Gastrocnemius medialis (tissue), 4 donors: ENCODE measurements around the gene LSAMP. TPM values are rescaled to one million over a fixed set of nuclear protein-coding genes. Genes with fewer than 3 reads are reported as not detected.

ENCODE experiments used
- ATAC-seq, 2 donors: fragments of 150-250 bp; one replicate each; pipeline ENCODE4 v1.9.1; 2016
- DNase-seq, 2 donors: peaks; one replicate each; pipeline ENCODE4 v3.0.0-alpha.2; 2019
- H3K27ac ChIP-seq, 4 donors: fragments of 200-600 bp; sonication (generic); 1 replicate in 1 of 4; 2 replicates in 3 of 4; pipeline ENCODE4 v1.5.1; 2016 to 2018; ENCODE audit warnings: mild to moderate bottlenecking in 2 of 4, moderate library complexity in 1 of 4
- H3K27me3 ChIP-seq, 3 donors: fragments of 200-600 bp; sonication (generic) in 2 of 3; 1 replicate in 1 of 3; 2 replicates in 2 of 3; pipeline versions ENCODE4 v1.5.1 to v1.6.0; 2016 to 2019; ENCODE audit warnings: mild to moderate bottlenecking in 1 of 3, moderate library complexity in 1 of 3
- H3K36me3 ChIP-seq, 2 donors: fragments of 200-600 bp; sonication (generic) in 1 of 2; one replicate each; pipeline ENCODE4 v1.5.1; 2017 to 2018
- H3K4me1 ChIP-seq, 2 donors: fragments of 200-600 bp; sonication (generic) in 1 of 2; one replicate each; pipeline ENCODE4 v1.5.1; 2016 to 2017; ENCODE audit warnings: mild to moderate bottlenecking in 2 of 2
- H3K4me3 ChIP-seq, 4 donors: fragments of 200-600 bp; sonication (generic) in 3 of 4; 1 replicate in 1 of 4; 2 replicates in 3 of 4; pipeline ENCODE4 v1.5.1; 2016 to 2019; ENCODE audit warnings: mild to moderate bottlenecking in 2 of 4
- H3K9me3 ChIP-seq, 3 donors: fragments of 200-600 bp; sonication (generic) in 2 of 3; 1 replicate in 1 of 3; 2 replicates in 2 of 3; pipeline ENCODE4 v1.5.1; 2016 to 2019
- CTCF ChIP-seq, 5 experiments: fragments of 450-650 bp in 3 of 5; fragments of 200-600 bp in 2 of 5; sonication (generic) in 2 of 5; IDR thresholded peaks in 4 of 5; conservative IDR thresholded peaks in 1 of 5; 1 replicate in 4 of 5; 2 replicates in 1 of 5; pipeline ENCODE4 v1.5.1; 2016 to 2019; ENCODE audit warnings: antibody characterized with exemption in 5 of 5, mild to moderate bottlenecking in 3 of 5, moderate library complexity in 3 of 5
- POLR2A ChIP-seq, 2 donors: fragments of 450-650 bp; IDR thresholded peaks; one replicate each; pipeline ENCODE4 v1.6.1; 2017; ENCODE audit warnings: antibody characterized with exemption in 2 of 2, mild to moderate bottlenecking in 2 of 2, moderate library complexity in 2 of 2
- in situ Hi-C, 4 donors: fragments of 200-750 bp; cut with MboI; loops; one replicate each; pipeline versions ENCODE4 v1.15.0 to v1.8.0; 2017; ENCODE audit warnings: low sequenced_read_pairs in 4 of 4
- intact Hi-C: fragments of 100-400 bp; cut with DNase I; formaldehyde crosslinking; loops from one replicate; pipeline ENCODE4 v1.15.1; 2023; ENCODE audit warnings: low total_unique reads
- total RNA-seq, 4 donors: library from RNA; depleted of rRNA; stranded (reverse); fragments of >200 nt; gene quantifications; one replicate each; pipeline versions ENCODE4 v1.1.0 to v1.2.3, GENCODE V29; 2016

The LSAMP gene
- total RNA-seq, 4 donors from 2014 or later = 0.07 to 0.10 TPM; not detected in 2

GRCh38 chr3:116148881-116149851 lies 296.1 kb downstream of the LSAMP start:
- DNase-seq (no peak), ATAC-seq (no peak)
- intact Hi-C loops (no loop called here), in situ Hi-C loops (no loop called here)
- Histone ChIP-seq H3K27me3 (no peaks in the 10 kb centered on the region), H3K4me3 (no peak overlapping the region), H3K4me1 (no peaks in the 10 kb centered on the region), H3K36me3 (no peaks in the 10 kb centered on the region), H3K27ac (no peak overlapping the region), H3K9me3 (no peaks in the 10 kb centered on the region)
- TF ChIP-seq POLR2A (IDR thresholded peaks at IDR 0.05) (no peak), CTCF (IDR thresholded peaks at IDR 0.05 in 4 of 5, conservative IDR thresholded peaks at IDR 0.05 in 1 of 5) (no peak)

- H3K9me3 ChIP-seq = no peaks in the 10 kb centered on the region
- no peak for ATAC-seq
- no peak for DNase-seq
- intact Hi-C loops = no loop called here
- H3K4me3 ChIP-seq = no peak overlapping the region
- H3K36me3 ChIP-seq = no peaks in the 10 kb centered on the region
- no peaks in the 10 kb centered on the region for H3K4me1 ChIP-seq
- no peak overlapping the region for H3K27ac ChIP-seq
- H3K27me3 ChIP-seq = no peaks in the 10 kb centered on the region
- in situ Hi-C loops = no loop called here
- TF ChIP-seq CTCF (IDR thresholded peaks at IDR 0.05 in 4 of 5, conservative IDR thresholded peaks at IDR 0.05 in 1 of 5) (no peak), POLR2A (IDR thresholded peaks at IDR 0.05) (no peak)
Observed at GRCh38 chr3:116145613-116146012, 299.7 kb downstream of the LSAMP start.

- H3K4me1 ChIP-seq = no peaks in the 10 kb centered on the region
- no peaks in the 10 kb centered on the region for H3K27me3 ChIP-seq
- H3K9me3 ChIP-seq = no peaks in the 10 kb centered on the region
- no peak overlapping the region for H3K27ac ChIP-seq
- intact Hi-C loops = no loop called here
- H3K36me3 ChIP-seq = no peaks in the 10 kb centered on the region
- ATAC-seq (no peak), DNase-seq (no peak)
- in situ Hi-C loops = no loop called here
- no peak overlapping the region for H3K4me3 ChIP-seq
- TF ChIP-seq POLR2A (IDR thresholded peaks at IDR 0.05) (no peak), CTCF (IDR thresholded peaks at IDR 0.05 in 4 of 5, conservative IDR thresholded peaks at IDR 0.05 in 1 of 5) (no peak)
Observed at GRCh38 chr3:116141724-116142123, 303.6 kb downstream of the LSAMP start.

- no peaks in the 10 kb centered on the region for H3K9me3 ChIP-seq
- ATAC-seq (no peak), DNase-seq (no peak)
- H3K4me1 ChIP-seq = no peaks in the 10 kb centered on the region
- H3K36me3 ChIP-seq = no peaks in the 10 kb centered on the region
- no peak overlapping the region for H3K27ac ChIP-seq
- in situ Hi-C loops (no loop called here), intact Hi-C loops (no loop called here)
- no peaks in the 10 kb centered on the region for H3K27me3 ChIP-seq
- TF ChIP-seq POLR2A (IDR thresholded peaks at IDR 0.05) = no peak
- TF ChIP-seq CTCF (IDR thresholded peaks at IDR 0.05 in 4 of 5, conservative IDR thresholded peaks at IDR 0.05 in 1 of 5) = peak in 2 of 5 experiments; percentile 25 to 38
- no peak overlapping the region for H3K4me3 ChIP-seq
Observed at GRCh38 chr3:116140100-116140689, 305.1 kb downstream of the LSAMP start.
